ENCODE measurements around the gene VPS9D1. TPM values are rescaled to one million over a fixed set of nuclear protein-coding genes. Genes with fewer than 3 reads are reported as not detected.

The VPS9D1 gene
- total and polyA plus RNA-seq, 2 experiments from 2014 or later: 2.1 to 2.2 TPM

DNA sequence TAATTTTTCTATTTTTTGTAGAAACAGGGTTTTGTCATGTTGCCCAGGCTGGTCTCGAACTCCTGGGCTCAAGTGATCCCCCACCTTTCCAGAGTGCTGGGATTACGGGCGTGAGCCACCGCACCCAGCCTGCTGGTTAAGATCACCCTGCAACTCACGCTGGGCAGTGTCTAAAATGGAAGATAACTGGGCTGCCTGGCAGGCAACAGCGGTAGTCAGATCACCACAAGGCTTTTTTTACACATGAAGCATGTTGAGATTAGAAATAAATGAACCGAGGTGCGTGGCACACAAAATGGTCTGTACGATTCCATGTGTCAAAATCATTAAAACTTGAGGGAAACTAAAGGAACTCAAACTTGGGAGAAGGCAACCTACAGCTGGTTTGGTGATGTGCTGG, 27.4 kb upstream of the VPS9D1 start (continued):
- TF ChIP-seq, protein P1, sequence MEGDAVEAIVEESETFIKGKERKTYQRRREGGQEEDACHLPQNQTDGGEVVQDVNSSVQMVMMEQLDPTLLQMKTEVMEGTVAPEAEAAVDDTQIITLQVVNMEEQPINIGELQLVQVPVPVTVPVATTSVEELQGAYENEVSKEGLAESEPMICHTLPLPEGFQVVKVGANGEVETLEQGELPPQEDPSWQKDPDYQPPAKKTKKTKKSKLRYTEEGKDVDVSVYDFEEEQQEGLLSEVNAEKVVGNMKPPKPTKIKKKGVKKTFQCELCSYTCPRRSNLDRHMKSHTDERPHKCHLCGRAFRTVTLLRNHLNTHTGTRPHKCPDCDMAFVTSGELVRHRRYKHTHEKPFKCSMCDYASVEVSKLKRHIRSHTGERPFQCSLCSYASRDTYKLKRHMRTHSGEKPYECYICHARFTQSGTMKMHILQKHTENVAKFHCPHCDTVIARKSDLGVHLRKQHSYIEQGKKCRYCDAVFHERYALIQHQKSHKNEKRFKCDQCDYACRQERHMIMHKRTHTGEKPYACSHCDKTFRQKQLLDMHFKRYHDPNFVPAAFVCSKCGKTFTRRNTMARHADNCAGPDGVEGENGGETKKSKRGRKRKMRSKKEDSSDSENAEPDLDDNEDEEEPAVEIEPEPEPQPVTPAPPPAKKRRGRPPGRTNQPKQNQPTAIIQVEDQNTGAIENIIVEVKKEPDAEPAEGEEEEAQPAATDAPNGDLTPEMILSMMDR (conservative IDR thresholded peaks at IDR 0.05; ENCODE audit: low read depth in 2 of 2): no peak
- TF ChIP-seq EZH2phosphoT487 (IDR thresholded peaks at IDR 0.05; ENCODE audit: unreplicated experiment) (no peak), STAT1 (IDR thresholded peaks at IDR 0.05; ENCODE audit: unreplicated experiment) (no peak), ZNF331 (CRISPR knock-in tag; IDR thresholded peaks at IDR 0.05; ENCODE audit: low read depth) (no peak), POLR2AphosphoS5 (IDR thresholded peaks at IDR 0.05; ENCODE audit: low read depth) (no peak)
- TF ChIP-seq, protein P2, sequence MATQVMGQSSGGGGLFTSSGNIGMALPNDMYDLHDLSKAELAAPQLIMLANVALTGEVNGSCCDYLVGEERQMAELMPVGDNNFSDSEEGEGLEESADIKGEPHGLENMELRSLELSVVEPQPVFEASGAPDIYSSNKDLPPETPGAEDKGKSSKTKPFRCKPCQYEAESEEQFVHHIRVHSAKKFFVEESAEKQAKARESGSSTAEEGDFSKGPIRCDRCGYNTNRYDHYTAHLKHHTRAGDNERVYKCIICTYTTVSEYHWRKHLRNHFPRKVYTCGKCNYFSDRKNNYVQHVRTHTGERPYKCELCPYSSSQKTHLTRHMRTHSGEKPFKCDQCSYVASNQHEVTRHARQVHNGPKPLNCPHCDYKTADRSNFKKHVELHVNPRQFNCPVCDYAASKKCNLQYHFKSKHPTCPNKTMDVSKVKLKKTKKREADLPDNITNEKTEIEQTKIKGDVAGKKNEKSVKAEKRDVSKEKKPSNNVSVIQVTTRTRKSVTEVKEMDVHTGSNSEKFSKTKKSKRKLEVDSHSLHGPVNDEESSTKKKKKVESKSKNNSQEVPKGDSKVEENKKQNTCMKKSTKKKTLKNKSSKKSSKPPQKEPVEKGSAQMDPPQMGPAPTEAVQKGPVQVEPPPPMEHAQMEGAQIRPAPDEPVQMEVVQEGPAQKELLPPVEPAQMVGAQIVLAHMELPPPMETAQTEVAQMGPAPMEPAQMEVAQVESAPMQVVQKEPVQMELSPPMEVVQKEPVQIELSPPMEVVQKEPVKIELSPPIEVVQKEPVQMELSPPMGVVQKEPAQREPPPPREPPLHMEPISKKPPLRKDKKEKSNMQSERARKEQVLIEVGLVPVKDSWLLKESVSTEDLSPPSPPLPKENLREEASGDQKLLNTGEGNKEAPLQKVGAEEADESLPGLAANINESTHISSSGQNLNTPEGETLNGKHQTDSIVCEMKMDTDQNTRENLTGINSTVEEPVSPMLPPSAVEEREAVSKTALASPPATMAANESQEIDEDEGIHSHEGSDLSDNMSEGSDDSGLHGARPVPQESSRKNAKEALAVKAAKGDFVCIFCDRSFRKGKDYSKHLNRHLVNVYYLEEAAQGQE (IDR thresholded peaks at IDR 0.05; ENCODE audit: unreplicated experiment): no peak

DNA sequence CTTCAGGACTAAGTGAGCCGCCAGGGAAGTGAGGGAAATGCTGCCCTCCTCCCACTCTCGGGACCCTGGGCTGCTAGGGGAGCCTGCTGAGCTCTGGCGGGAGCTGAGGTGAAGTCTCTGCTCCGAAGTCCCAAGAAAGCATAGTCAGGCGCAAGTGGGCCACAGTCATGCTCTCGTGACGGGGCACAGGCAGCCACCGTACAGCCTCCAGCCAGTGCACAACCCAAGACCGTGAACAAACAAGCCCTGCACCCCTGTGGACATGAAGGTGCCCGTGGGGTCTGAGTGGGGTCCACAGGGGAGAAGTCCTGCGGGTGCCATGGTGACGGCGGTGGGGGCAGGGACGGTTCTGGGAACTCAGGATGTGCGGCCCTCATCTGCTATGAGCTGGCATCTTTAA, 25.3 kb upstream of the VPS9D1 start:
- H2AFZ ChIP-seq: no peak overlapping the region
- no peaks in the 10 kb centered on the region for H3K79me2 ChIP-seq (replicated peaks; ENCODE audit: insufficient read depth)
- H3K9me3 Mint-ChIP-seq: no peaks in the 10 kb centered on the region
- H3K27me3 ChIP-seq (ENCODE audit: insufficient read depth): no peaks in the 10 kb centered on the region
- ATAC-seq: no peak
- no peak for TF ChIP-seq NANOG (IDR thresholded peaks at IDR 0.05; ENCODE audit: borderline replicate concordance)
- no peak overlapping the region for H3K27ac ChIP-seq (ENCODE audit: low read depth)
- H3K4me2 ChIP-seq: no peak overlapping the region
- no peaks in the 10 kb centered on the region for H3K4me1 ChIP-seq (ENCODE audit: insufficient read depth)
- no peaks in the 10 kb centered on the region for H3K9me2 ChIP-seq (ENCODE audit: insufficient read depth)
- H3K27ac Mint-ChIP-seq: no peak overlapping the region
- no peak overlapping the region for H3K4me3 Mint-ChIP-seq
- H3K36me3 ChIP-seq (ENCODE audit: insufficient read depth): peaks cover 41% of the 10 kb centered on the region
- H3F3A ChIP-seq (replicated peaks; ENCODE audit: low read depth): no peaks in the 10 kb centered on the region; the same call in 1 of the 2 replicates
- no peak overlapping the region for H3K4me3 ChIP-seq
- H3K36me3 Mint-ChIP-seq (ENCODE audit: low read depth): peaks cover 75% of the 10 kb centered on the region
- peaks cover 5% of the 10 kb centered on the region for H3K27me3 Mint-ChIP-seq (ENCODE audit: insufficient read depth, low read depth, poor library complexity)
- DNase-seq (ENCODE audit: low spot score): no peak
- H4K20me1 ChIP-seq (replicated peaks; ENCODE audit: insufficient read depth): 0 out of 2 replicates have a peak, but pooled peaks cover 4% of the 10 kb centered on the region
- H3K4me1 Mint-ChIP-seq: no peaks in the 10 kb centered on the region

DNA sequence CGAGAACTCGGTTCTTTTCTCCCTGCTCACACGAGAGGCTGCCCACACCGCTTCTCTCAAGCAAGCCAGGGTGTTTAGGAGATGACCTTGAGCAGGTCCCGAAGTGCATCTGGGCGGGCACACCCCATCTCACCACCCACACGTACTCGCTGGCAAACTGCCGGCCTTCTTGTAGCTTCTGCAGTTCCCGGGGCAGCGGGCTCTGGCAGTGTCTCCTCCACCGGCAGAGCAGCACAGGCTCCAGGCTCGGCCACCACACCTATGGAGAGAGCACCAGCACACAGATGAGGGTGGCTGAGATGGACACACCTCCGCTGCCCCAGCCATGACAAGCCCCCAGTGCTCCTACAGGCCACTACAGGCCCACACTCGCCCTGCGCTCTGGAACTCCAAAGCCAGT, 24.1 kb upstream of the VPS9D1 start:
- Mint-ChIP-seq H3K4me1 (no peaks in the 10 kb centered on the region), H3K27ac (no peak overlapping the region), H3K36me3 (ENCODE audit: low read depth) (peaks cover 75% of the 10 kb centered on the region), H3K4me3 (no peak overlapping the region), H3K27me3 (ENCODE audit: insufficient read depth, low read depth, poor library complexity) (peaks cover 7% of the 10 kb centered on the region), H3K9me3 (no peaks in the 10 kb centered on the region)
- Histone ChIP-seq H3K4me1 (ENCODE audit: insufficient read depth) (no peaks in the 10 kb centered on the region), H3K27ac (ENCODE audit: low read depth) (no peak overlapping the region), H3K27me3 (ENCODE audit: insufficient read depth) (no peaks in the 10 kb centered on the region), H3K4me3 (no peak overlapping the region), H3K36me3 (ENCODE audit: insufficient read depth) (peaks cover 33% of the 10 kb centered on the region; the same call in 1 of the 2 replicates), H3K9me2 (ENCODE audit: insufficient read depth) (no peaks in the 10 kb centered on the region), H2AFZ (no peak overlapping the region), H4K20me1 (replicated peaks; ENCODE audit: insufficient read depth) (0 out of 2 replicates have a peak, but pooled peaks cover 4% of the 10 kb centered on the region), H3K4me2 (no peak overlapping the region), H3K79me2 (replicated peaks; ENCODE audit: insufficient read depth) (no peaks in the 10 kb centered on the region), H3F3A (replicated peaks; ENCODE audit: low read depth) (no peaks in the 10 kb centered on the region; the same call in 1 of the 2 replicates)
- DNase-seq (ENCODE audit: low spot score) (no peak), ATAC-seq (no peak)
- TF ChIP-seq, protein P3, sequence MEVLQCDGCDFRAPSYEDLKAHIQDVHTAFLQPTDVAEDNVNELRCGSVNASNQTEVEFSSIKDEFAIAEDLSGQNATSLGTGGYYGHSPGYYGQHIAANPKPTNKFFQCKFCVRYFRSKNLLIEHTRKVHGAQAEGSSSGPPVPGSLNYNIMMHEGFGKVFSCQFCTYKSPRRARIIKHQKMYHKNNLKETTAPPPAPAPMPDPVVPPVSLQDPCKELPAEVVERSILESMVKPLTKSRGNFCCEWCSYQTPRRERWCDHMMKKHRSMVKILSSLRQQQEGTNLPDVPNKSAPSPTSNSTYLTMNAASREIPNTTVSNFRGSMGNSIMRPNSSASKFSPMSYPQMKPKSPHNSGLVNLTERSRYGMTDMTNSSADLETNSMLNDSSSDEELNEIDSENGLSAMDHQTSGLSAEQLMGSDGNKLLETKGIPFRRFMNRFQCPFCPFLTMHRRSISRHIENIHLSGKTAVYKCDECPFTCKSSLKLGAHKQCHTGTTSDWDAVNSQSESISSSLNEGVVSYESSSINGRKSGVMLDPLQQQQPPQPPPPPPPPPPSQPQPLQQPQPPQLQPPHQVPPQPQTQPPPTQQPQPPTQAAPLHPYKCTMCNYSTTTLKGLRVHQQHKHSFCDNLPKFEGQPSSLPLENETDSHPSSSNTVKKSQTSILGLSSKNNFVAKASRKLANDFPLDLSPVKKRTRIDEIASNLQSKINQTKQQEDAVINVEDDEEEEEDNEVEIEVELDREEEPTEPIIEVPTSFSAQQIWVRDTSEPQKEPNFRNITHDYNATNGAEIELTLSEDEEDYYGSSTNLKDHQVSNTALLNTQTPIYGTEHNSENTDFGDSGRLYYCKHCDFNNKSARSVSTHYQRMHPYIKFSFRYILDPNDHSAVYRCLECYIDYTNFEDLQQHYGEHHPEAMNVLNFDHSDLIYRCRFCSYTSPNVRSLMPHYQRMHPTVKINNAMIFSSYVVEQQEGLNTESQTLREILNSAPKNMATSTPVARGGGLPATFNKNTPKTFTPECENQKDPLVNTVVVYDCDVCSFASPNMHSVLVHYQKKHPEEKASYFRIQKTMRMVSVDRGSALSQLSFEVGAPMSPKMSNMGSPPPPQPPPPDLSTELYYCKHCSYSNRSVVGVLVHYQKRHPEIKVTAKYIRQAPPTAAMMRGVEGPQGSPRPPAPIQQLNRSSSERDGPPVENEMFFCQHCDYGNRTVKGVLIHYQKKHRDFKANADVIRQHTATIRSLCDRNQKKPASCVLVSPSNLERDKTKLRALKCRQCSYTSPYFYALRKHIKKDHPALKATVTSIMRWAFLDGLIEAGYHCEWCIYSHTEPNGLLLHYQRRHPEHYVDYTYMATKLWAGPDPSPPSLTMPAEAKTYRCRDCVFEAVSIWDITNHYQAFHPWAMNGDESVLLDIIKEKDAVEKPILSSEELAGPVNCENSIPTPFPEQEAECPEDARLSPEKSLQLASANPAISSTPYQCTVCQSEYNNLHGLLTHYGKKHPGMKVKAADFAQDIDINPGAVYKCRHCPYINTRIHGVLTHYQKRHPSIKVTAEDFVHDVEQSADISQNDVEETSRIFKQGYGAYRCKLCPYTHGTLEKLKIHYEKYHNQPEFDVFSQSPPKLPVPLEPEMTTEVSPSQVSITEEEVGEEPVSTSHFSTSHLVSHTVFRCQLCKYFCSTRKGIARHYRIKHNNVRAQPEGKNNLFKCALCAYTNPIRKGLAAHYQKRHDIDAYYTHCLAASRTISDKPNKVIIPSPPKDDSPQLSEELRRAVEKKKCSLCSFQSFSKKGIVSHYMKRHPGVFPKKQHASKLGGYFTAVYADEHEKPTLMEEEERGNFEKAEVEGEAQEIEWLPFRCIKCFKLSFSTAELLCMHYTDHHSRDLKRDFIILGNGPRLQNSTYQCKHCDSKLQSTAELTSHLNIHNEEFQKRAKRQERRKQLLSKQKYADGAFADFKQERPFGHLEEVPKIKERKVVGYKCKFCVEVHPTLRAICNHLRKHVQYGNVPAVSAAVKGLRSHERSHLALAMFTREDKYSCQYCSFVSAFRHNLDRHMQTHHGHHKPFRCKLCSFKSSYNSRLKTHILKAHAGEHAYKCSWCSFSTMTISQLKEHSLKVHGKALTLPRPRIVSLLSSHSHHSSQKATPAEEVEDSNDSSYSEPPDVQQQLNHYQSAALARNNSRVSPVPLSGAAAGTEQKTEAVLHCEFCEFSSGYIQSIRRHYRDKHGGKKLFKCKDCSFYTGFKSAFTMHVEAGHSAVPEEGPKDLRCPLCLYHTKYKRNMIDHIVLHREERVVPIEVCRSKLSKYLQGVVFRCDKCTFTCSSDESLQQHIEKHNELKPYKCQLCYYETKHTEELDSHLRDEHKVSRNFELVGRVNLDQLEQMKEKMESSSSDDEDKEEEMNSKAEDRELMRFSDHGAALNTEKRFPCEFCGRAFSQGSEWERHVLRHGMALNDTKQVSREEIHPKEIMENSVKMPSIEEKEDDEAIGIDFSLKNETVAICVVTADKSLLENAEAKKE (CRISPR knock-in tag; IDR thresholded peaks at IDR 0.05): no peak
- TF ChIP-seq EZH2phosphoT487 (IDR thresholded peaks at IDR 0.05; ENCODE audit: unreplicated experiment): no peak
- no peak for TF ChIP-seq POLR2AphosphoS5 (IDR thresholded peaks at IDR 0.05; ENCODE audit: low read depth)

All from GM23338 (cell line).